Astrocyte (in vitro differentiated cells and primary cell): ENCODE data around the gene RCOR1.

ENCODE experiments used
- EZH2 ChIP-seq: IDR thresholded peaks from 2 replicates; pipeline ENCODE4 v1.6.1; 2012; ENCODE audit warnings: mild to moderate bottlenecking, low read length, inconsistent platforms; ENCODE audit not compliant: insufficient read depth
- TF ChIP-seq, protein P1 (sequence below): IDR thresholded peaks from 2 replicates; pipeline ENCODE4 v1.5.1; 2011; ENCODE audit warnings: low read depth, mild to moderate bottlenecking, inconsistent platforms, low read length, moderate library complexity; ENCODE audit not compliant: insufficient read depth

- TF ChIP-seq, protein P1, sequence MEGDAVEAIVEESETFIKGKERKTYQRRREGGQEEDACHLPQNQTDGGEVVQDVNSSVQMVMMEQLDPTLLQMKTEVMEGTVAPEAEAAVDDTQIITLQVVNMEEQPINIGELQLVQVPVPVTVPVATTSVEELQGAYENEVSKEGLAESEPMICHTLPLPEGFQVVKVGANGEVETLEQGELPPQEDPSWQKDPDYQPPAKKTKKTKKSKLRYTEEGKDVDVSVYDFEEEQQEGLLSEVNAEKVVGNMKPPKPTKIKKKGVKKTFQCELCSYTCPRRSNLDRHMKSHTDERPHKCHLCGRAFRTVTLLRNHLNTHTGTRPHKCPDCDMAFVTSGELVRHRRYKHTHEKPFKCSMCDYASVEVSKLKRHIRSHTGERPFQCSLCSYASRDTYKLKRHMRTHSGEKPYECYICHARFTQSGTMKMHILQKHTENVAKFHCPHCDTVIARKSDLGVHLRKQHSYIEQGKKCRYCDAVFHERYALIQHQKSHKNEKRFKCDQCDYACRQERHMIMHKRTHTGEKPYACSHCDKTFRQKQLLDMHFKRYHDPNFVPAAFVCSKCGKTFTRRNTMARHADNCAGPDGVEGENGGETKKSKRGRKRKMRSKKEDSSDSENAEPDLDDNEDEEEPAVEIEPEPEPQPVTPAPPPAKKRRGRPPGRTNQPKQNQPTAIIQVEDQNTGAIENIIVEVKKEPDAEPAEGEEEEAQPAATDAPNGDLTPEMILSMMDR: no peak
- TF ChIP-seq EZH2: no peak
Observed at GRCh38 chr14:102671410-102671809, 79.0 kb downstream of the RCOR1 start.
